Left lobe of liver (tissue), 2 donors: ENCODE results near the gene MSANTD2. TPM values are rescaled to one million over a fixed set of nuclear protein-coding genes. Genes with fewer than 3 reads are reported as not detected.

Experiments
- ATAC-seq: fragments of 200-7000 bp; cut with Tn5 transposase; one replicate; pipeline ENCODE4 v1.9.1; 2020; ENCODE audit warnings: mild to moderate bottlenecking, moderate library complexity
- DNase-seq: peaks from one replicate; pipeline ENCODE4 v3.0.0-alpha.2; 2020; ENCODE audit warnings: low spot score
- total RNA-seq: library from RNA; stranded (reverse); gene quantifications from one replicate; pipeline ENCODE4 v1.2.1, GENCODE V29; 2021
- donor health status: DM: no; HTN: no; CAD: no; lungs with moderate emphysema.
- donor health status: DM: no; HTN: yes; CAD: no.

MSANTD2 gene
- total RNA-seq, 1 donor from 2014 or later = 4.9 TPM

GRCh38 chr11:124739479-124740276 lies 60.5 kb downstream of the MSANTD2 start, which contains the start of gene NRGN:
Gene NRGN, plus strand, starts transcription at chr11:124739942. Its CDS starts 143 bp downstream, at chr11:124740085.
- ATAC-seq (peak; percentile 99), DNase-seq (peak; percentile 88)

DNA sequence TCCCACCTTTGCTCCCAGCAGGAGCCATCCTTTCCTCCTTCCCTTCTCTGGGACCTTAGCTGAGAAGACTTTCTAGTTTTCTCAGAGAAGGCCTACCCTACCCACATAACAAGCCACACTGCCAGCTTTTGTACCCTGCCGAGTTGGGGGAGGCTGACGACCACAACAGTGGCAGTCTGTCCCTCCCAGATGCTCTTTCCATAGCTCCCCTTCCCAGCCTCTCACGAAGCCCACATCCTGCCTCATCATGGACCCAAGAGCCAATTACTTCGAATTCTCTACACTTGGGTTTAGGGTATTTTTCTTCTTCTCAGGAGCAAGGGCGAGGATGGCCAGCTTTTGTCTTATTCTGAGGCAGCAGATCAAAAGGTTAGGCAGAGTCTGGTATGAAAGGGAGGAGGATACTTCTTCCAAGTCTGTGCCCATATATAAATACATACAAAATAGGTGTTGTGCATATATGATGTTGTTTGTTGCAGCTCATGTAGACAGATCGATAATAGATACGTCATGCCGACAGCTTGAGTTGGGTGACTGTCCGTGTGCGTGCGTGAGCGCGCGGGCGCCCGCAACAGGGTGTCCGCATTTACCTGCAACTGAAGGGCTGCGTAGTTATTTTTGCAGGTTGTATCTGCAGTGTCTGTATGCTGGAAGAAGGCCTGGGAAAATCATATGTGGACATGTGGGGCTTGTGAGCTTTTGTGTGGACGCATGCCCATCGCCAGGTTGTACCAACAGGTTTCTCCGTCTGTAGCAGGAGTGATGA lies 61.3 kb downstream of the MSANTD2 start:
- ATAC-seq (no peak), DNase-seq (no peak)

GRCh38 chr11:124737638-124738305 lies 62.4 kb downstream of the MSANTD2 start:
- ATAC-seq (no peak), DNase-seq (no peak)

DNA sequence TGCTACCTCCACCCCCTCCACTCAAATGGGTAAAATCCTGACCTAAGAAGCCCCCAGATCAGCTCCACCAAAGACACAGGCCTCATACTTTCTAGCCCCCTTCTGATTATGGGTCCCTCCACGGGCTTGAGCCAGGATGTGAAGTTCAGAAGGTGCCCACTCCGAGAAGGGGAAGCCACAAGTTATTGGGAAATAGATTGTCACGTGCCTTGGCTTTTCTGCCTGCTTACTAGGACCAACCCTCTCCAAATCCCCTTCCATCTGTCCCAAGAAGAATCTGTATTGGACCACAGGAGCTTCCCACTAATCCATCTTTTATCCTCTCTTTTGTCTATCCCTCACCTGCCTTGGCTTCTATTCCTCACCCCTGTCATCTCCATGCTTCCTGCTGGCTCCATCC lies 63.5 kb downstream of the MSANTD2 start:
- ATAC-seq (no peak), DNase-seq (no peak)

DNA sequence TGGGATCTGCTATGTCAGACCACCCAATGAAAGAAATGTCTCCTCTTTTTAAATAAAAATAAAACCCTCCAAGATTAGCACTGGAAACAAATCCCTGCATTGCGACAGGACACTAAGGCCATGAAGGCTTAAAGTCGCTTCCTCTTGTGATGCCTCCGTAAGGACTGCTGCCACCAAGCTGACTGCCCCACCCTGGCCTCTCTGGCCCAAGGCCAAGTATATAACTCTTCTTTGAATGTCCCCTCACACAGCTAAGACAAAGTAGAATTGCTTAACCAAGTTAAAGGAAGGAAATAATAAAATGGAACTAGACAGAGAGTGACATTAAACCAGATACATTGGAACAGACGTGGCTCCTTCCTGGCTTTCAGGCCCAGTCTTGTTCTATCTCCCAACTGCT lies 68.0 kb downstream of the MSANTD2 start:
- DNase-seq (no peak), ATAC-seq (peak; percentile 47)

DNA sequence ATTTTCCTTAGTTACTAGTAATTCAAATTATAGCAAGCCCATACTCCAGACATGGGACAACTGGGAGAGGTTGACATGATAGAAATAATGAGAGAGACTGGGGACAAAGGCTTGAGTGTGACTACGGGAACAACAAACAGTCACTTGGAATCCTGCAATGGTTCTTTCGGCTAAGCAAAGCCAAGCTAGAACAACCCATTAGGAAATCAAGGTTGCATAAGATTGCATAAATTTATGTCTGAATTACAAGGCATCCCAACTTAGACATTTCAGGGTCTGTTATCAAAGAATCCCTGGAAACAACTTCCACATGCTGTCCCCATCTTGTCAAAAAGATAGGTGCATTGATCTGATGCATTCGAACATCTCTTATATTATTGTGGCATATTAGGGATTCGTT lies 70.6 kb downstream of the MSANTD2 start:
- no peak for ATAC-seq
- DNase-seq = no peak

DNA sequence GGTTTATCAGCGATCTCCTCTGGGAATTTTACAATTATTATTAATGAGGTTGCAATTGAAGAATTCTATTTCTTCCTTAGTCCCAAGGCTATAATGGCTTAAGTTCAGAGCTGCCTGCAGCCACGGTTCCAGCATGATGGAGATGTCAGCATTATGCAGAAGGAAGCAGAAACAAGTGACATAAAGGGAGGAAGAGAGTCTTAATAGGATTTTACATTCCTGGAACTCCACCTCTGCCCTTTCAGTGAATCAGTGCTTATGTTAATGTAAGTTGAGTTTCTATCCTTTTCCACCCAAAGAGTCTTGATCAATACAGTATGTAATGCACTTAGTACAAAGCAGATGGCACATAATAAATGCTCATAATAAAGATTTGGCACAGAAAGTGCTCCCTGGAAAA lies 72.1 kb downstream of the MSANTD2 start:
- no peak for DNase-seq
- no peak for ATAC-seq

DNA sequence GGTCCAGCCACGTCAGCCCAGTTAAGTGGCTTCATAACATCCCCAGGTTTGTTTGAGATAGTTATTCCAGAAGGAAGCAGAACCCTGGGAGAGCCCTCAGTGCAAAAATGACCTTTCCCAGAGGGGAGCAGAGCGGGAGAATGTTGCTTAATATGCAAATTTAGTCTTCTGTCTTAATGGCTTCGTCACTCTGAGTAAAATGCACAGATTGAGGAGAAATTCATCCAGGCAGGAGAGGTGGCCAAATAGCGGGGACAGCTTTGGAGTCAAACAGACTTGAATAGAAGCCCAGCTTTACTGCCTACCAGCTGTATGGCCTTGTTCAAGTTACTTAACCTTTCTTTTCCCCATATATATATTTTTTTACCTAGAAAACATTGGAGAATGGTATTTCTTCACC lies 72.7 kb downstream of the MSANTD2 start:
- ATAC-seq = no peak
- DNase-seq = no peak

- DNase-seq (no peak), ATAC-seq (peak; percentile 10)
Observed at GRCh38 chr11:124725719-124726105, 74.5 kb downstream of the MSANTD2 start.

DNA sequence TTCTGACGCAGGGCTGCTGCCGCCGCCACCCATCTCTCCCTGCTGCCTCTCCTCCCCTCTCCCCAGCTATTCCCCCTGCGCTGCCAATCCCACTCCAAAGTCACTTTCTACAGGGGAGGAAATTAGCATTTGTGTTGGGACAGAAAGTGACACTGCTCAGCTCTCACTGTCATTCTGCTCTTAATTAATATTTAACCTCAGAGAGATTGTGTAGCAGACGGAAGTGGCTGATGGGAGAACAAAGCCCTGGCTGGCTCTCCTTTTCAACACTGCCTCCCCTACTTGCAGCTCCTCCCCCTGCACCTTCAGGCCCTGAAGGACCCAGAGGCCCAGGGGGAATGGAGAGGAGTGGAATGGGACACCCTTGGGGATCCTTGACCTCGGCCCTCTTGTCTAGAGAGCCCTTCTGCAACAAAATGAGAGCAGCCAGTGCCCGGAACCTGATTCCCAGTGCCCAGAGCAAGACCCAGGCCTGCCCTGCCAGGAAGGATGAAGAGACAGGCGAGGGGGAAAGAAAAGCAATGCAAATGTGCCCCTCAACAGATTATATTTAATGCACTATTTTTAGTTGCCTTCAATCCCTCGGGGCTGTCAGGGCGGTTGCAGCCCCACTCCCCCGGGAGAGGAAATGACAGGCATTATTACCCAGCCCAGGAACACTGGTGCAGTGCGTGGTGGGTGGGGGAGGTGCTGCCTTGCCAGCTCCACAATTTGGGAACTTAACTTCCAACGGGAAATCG lies 75.1 kb downstream of the MSANTD2 start:
- DNase-seq (no peak), ATAC-seq (peak; percentile 87)

GRCh38 chr11:124722176-124722575 lies 78.0 kb downstream of the MSANTD2 start:
- no peak for DNase-seq

DNA sequence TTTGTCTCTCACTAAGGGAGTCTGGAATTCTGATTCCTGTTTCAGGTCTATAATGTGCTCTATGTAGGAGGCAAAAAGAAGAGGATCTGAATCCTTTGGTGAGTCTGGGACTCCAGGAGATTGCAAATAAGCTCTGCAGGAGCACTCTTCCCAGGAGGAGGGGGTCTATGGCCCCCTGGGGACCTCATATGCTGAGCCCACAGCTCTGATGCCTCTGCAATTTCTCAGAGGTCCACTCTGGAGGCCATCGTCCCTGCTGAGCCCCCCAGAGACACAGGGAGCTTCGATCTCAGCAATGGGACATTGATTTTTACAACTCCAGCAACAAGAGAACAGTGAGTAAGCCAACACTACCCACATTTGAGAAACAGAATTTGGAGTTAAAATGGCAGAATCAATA lies 80.7 kb downstream of the MSANTD2 start:
- no peak for ATAC-seq
- no peak for DNase-seq

More at GRCh38 chr11:124722176-124722575, 78.0 kb downstream of the MSANTD2 start:
- ATAC-seq = no peak

- no peak for ATAC-seq
Observed at GRCh38 chr11:124718801-124719200, 81.4 kb downstream of the MSANTD2 start.

GRCh38 chr11:124717786-124718651 lies 82.2 kb downstream of the MSANTD2 start:
- DNase-seq = no peak
- ATAC-seq = peak; percentile 61

More at GRCh38 chr11:124718801-124719200, 81.4 kb downstream of the MSANTD2 start:
- DNase-seq = no peak

- no peak for DNase-seq
- peak; percentile 54 for ATAC-seq
Observed at GRCh38 chr11:124717421-124717785, 82.8 kb downstream of the MSANTD2 start.

GRCh38 chr11:124716591-124716990 lies 83.6 kb downstream of the MSANTD2 start:
- DNase-seq (no peak), ATAC-seq (no peak)
